ENCODE measurements around the gene TCF4. TPM values are rescaled to one million over a fixed set of nuclear protein-coding genes. Genes with fewer than 3 reads are reported as not detected.

Gene TCF4
- total RNA-seq, 1 experiment from 2014 or later = 104 TPM

DNA sequence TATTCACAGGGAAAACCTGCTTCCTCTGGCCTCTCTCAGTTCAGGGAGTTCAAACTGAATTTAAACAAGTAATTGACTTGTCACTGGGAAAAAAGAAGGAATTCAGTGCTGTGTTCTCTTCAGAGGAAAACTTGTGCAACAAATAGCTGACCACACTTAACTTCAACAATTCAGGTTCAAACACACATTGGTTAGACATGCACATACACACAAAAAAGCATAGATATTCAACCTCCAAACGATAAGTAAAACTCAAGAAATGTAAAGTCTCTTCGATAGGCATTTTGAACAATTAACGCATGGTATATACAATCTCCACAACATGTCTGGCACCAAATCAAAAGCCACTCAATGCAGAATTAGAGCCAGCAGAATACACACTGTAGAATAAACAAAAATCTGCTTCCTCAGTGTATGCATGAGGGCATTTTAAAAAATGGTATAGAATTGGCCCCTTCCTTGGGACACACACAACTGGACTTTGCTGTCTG lies 269.0 kb downstream of the TCF4 start:
- Mint-ChIP-seq H3K36me3 (no peaks in the 10 kb centered on the region), H3K27ac (peak overlapping the region; percentile 84), H3K4me3 (no peak overlapping the region), H3K9me3 (no peaks in the 10 kb centered on the region), H3K27me3 (ENCODE audit: low read depth) (no peaks in the 10 kb centered on the region), H3K4me1 (peaks cover 76% of the 10 kb centered on the region)
- TF ChIP-seq, protein P1, sequence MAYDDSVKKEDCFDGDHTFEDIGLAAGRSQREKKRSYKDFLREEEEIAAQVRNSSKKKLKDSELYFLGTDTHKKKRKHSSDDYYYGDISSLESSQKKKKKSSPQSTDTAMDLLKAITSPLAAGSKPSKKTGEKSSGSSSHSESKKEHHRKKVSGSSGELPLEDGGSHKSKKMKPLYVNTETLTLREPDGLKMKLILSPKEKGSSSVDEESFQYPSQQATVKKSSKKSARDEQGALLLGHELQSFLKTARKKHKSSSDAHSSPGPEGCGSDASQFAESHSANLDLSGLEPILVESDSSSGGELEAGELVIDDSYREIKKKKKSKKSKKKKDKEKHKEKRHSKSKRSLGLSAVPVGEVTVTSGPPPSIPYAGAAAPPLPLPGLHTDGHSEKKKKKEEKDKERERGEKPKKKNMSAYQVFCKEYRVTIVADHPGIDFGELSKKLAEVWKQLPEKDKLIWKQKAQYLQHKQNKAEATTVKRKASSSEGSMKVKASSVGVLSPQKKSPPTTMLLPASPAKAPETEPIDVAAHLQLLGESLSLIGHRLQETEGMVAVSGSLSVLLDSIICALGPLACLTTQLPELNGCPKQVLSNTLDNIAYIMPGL (CRISPR knock-in tag; IDR thresholded peaks at IDR 0.05) = no peak
- TF ChIP-seq, protein P2, sequence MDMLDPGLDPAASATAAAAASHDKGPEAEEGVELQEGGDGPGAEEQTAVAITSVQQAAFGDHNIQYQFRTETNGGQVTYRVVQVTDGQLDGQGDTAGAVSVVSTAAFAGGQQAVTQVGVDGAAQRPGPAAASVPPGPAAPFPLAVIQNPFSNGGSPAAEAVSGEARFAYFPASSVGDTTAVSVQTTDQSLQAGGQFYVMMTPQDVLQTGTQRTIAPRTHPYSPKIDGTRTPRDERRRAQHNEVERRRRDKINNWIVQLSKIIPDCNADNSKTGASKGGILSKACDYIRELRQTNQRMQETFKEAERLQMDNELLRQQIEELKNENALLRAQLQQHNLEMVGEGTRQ (CRISPR knock-in tag; IDR thresholded peaks at IDR 0.05) = no peak
- TF ChIP-seq TP53 (CRISPR knock-in tag; IDR thresholded peaks at IDR 0.05) (no peak), ZNF219 (CRISPR knock-in tag; IDR thresholded peaks at IDR 0.05; ENCODE audit: borderline replicate concordance) (no peak), ATF1 (CRISPR knock-in tag; IDR thresholded peaks at IDR 0.05) (no peak), ZNF138 (CRISPR knock-in tag; conservative IDR thresholded peaks at IDR 0.05) (no peak), ZNF317 (CRISPR knock-in tag; IDR thresholded peaks at IDR 0.05; ENCODE audit: borderline replicate concordance, low read depth) (no peak), GTF2I (CRISPR knock-in tag; conservative IDR thresholded peaks at IDR 0.05) (no peak), GABPB1 (CRISPR knock-in tag; IDR thresholded peaks at IDR 0.05) (no peak), CREB1 (CRISPR knock-in tag; IDR thresholded peaks at IDR 0.05) (no peak), ZNF671 (CRISPR knock-in tag; IDR thresholded peaks at IDR 0.05) (no peak), SMAD3 (CRISPR knock-in tag; IDR thresholded peaks at IDR 0.05; ENCODE audit: borderline replicate concordance) (no peak)
- TF ChIP-seq, protein P3, sequence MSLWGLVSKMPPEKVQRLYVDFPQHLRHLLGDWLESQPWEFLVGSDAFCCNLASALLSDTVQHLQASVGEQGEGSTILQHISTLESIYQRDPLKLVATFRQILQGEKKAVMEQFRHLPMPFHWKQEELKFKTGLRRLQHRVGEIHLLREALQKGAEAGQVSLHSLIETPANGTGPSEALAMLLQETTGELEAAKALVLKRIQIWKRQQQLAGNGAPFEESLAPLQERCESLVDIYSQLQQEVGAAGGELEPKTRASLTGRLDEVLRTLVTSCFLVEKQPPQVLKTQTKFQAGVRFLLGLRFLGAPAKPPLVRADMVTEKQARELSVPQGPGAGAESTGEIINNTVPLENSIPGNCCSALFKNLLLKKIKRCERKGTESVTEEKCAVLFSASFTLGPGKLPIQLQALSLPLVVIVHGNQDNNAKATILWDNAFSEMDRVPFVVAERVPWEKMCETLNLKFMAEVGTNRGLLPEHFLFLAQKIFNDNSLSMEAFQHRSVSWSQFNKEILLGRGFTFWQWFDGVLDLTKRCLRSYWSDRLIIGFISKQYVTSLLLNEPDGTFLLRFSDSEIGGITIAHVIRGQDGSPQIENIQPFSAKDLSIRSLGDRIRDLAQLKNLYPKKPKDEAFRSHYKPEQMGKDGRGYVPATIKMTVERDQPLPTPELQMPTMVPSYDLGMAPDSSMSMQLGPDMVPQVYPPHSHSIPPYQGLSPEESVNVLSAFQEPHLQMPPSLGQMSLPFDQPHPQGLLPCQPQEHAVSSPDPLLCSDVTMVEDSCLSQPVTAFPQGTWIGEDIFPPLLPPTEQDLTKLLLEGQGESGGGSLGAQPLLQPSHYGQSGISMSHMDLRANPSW (CRISPR knock-in tag; conservative IDR thresholded peaks at IDR 0.05; ENCODE audit: low read depth) = no peak
- TF ChIP-seq, protein P4, sequence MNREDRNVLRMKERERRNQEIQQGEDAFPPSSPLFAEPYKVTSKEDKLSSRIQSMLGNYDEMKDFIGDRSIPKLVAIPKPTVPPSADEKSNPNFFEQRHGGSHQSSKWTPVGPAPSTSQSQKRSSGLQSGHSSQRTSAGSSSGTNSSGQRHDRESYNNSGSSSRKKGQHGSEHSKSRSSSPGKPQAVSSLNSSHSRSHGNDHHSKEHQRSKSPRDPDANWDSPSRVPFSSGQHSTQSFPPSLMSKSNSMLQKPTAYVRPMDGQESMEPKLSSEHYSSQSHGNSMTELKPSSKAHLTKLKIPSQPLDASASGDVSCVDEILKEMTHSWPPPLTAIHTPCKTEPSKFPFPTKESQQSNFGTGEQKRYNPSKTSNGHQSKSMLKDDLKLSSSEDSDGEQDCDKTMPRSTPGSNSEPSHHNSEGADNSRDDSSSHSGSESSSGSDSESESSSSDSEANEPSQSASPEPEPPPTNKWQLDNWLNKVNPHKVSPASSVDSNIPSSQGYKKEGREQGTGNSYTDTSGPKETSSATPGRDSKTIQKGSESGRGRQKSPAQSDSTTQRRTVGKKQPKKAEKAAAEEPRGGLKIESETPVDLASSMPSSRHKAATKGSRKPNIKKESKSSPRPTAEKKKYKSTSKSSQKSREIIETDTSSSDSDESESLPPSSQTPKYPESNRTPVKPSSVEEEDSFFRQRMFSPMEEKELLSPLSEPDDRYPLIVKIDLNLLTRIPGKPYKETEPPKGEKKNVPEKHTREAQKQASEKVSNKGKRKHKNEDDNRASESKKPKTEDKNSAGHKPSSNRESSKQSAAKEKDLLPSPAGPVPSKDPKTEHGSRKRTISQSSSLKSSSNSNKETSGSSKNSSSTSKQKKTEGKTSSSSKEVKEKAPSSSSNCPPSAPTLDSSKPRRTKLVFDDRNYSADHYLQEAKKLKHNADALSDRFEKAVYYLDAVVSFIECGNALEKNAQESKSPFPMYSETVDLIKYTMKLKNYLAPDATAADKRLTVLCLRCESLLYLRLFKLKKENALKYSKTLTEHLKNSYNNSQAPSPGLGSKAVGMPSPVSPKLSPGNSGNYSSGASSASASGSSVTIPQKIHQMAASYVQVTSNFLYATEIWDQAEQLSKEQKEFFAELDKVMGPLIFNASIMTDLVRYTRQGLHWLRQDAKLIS (CRISPR knock-in tag; IDR thresholded peaks at IDR 0.05; ENCODE audit: borderline replicate concordance) = no peak
- TF ChIP-seq, protein P5, sequence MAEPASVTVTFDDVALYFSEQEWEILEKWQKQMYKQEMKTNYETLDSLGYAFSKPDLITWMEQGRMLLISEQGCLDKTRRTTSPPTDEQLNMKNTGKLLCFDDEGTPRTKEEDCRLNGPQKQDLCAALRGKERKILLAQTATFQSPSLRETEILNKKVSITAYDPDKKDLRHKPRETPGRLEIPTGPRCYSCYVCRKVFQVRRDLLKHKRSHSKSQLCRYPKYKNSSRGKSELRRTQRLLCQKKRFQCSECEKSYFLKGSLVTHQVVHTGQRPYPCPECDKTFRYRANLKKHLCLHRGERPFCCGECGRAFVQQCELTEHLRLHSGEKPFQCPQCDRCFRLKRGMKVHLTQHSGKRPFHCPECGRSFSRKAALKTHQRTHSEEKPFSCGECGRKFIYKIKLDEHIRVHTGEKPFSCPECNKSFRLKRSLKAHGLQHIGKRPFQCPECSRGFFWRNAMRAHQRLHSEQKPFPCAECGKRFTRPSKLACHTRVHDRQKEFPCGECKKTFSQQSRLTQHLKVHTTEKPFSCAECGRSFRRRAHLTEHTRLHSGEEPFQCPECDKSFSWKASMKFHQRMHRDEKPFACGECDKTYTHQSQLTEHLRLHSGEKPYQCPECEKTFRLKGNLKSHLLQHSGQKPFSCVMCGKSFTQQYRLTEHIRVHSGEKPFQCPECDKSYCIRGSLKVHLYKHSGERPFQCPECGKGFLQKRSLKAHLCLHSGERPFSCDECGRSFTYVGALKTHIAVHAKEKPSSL (CRISPR knock-in tag; conservative IDR thresholded peaks at IDR 0.05) = no peak
- TF ChIP-seq, protein P6, sequence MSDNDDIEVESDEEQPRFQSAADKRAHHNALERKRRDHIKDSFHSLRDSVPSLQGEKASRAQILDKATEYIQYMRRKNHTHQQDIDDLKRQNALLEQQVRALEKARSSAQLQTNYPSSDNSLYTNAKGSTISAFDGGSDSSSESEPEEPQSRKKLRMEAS (CRISPR knock-in tag; IDR thresholded peaks at IDR 0.05) = no peak
- TF ChIP-seq, protein P7, sequence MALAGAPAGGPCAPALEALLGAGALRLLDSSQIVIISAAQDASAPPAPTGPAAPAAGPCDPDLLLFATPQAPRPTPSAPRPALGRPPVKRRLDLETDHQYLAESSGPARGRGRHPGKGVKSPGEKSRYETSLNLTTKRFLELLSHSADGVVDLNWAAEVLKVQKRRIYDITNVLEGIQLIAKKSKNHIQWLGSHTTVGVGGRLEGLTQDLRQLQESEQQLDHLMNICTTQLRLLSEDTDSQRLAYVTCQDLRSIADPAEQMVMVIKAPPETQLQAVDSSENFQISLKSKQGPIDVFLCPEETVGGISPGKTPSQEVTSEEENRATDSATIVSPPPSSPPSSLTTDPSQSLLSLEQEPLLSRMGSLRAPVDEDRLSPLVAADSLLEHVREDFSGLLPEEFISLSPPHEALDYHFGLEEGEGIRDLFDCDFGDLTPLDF (CRISPR knock-in tag; IDR thresholded peaks at IDR 0.05) = no peak
- ChIA-PET CTCF (no interaction called here), POLR2A (no interaction called here)
- DNase-seq (ENCODE audit: low spot score) (no peak), ATAC-seq (no peak)

Data from WTC11 (cell line).